ENCODE results near the gene ACYP2.
A peak's percentile ranks its signal among the peaks of the same experiment; 100 is the strongest.
"Not testable (repeated sequence)": the region's sequence is repeated elsewhere in the genome, so short reads cannot be mapped to it uniquely, and the experiment has no call there.

The ACYP2 gene

GRCh38 chr2:54095406-54095805 is 20.0 kb upstream of the ACYP2 start:
- H3K4me3 ChIP-seq (ENCODE audit: low read depth, low read length); DNase-seq (ENCODE audit: low read depth): not testable (repeated sequence)

DNA sequence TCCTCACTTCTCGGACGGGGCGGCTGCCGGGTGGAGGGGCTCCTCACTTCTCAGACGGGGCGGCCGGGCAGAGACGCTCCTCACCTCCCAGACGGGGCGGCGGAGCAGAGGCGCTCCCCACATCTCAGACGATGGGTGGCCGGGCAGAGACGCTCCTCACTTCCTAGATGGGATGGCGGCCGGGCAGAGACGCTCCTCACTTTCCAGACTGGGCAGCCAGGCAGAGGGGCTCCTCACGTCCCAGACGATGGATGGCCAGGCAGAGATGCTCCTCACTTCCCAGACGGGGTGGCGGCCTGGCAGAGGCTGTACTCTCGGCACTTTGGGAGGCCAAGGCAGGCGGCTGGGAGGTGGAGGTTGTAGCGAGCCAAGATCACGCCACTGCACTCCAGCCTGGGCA is 19.3 kb upstream of the ACYP2 start:
- H3K4me3 ChIP-seq (ENCODE audit: low read depth, low read length) = not testable (repeated sequence)

GRCh38 chr2:54097124-54097523 is 18.3 kb upstream of the ACYP2 start:
- no peak overlapping the region for H3K4me3 ChIP-seq (ENCODE audit: low read depth, low read length)
- DNase-seq (ENCODE audit: low read depth) = no peak

More for the DNA sequence above, 19.3 kb upstream of the ACYP2 start:
- DNase-seq (ENCODE audit: low read depth) = not testable (repeated sequence)

DNA sequence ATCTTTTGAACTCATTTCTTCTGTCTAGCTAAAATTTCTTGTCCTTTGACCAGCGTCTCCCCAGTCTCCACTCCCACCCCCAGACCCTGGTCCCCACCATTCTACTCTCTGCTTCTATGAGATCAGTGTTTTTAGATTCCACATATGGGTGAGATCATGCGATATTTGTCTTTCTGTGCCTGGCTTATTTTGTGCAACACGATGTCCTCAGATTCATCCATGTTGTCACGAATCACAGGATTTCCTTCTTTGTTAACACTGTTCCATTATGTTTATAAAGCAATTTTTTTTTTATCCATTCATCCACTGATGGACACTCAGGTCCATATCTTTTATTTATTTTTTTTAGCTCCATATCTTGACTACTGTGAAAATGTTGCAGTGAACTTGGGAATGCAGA is 16.0 kb upstream of the ACYP2 start:
- no peak for DNase-seq (ENCODE audit: low read depth)
- H3K4me3 ChIP-seq (ENCODE audit: low read depth, low read length) = no peak overlapping the region

- DNase-seq (ENCODE audit: low read depth) = no peak
- no peak overlapping the region for H3K4me3 ChIP-seq (ENCODE audit: low read depth, low read length)
These were observed 15.4 kb upstream of the ACYP2 start for GRCh38 chr2:54099829-54100585.

DNA sequence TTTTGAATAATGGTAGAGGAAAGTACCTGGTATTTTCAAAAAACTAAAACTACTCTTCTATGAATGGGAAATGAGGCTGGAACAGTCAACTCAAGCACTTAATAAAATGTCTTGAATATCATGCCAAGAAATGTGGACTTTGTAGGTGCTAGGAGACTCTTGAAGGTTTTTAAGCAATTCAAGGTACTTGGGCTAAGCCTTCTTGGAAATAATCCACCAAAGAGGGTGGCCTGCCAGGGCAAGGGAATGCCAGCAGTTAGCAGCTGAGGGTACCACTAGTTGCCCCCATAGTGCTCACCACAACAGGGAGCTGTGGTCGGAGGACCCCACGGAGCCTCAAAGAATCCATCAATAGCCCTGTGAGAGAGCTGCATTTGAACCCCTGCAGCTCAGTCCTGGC is 14.6 kb upstream of the ACYP2 start:
- H3K4me3 ChIP-seq (ENCODE audit: low read depth, low read length) = no peak overlapping the region
- no peak for DNase-seq (ENCODE audit: low read depth)

GRCh38 chr2:54103454-54104314 is 11.7 kb upstream of the ACYP2 start:
- no peak for DNase-seq (ENCODE audit: low read depth)
- H3K4me3 ChIP-seq (ENCODE audit: low read depth, low read length) = no peak overlapping the region

DNA sequence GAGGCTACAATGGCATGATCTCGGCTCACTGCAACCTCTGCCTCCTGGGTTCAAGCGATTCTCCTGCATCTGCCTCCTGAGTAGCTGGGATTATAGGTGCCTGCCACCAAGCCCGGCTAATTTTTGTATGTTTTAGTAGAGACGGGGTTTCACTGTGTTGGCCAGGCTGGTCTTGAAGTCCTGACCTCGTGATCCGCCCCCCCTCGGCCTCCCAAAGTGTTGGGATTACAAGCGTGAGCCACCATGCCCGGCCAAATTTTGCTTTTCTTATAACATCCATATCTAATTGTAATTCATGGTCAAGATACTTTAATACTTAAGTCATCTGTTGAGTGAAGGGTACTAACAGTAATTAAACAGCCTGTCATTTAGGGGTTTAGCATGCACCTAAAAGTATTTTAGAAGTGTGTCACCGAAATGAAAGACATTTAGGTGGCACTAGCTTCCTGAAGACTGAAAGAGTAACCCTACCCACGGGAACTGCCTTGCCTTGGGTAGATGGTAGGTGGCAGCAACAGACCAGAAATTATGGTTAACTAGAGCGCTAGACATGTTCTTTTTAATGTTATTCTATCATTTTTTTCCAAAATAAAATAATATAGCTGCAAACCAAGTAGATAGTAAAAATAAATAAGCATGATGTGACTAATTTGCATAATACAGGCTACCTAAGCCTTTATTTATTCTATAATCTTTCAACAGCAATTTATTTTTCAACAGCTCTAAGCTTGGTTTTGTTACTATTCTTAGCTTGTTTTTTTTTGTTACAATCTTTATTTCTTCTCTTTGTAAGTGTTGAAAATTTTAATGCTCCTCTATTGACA is 8.6 kb upstream of the ACYP2 start:
- no peak for DNase-seq (ENCODE audit: low read depth)
- H3K4me3 ChIP-seq (ENCODE audit: low read depth, low read length) = no peak overlapping the region

GRCh38 chr2:54107455-54107764 is 8.0 kb upstream of the ACYP2 start:
- H3K4me3 ChIP-seq (ENCODE audit: low read depth, low read length) = no peak overlapping the region
- no peak for DNase-seq (ENCODE audit: low read depth)

GRCh38 chr2:54107903-54108615 is 7.4 kb upstream of the ACYP2 start:
- no peak overlapping the region for H3K4me3 ChIP-seq (ENCODE audit: low read depth, low read length)
- DNase-seq (ENCODE audit: low read depth) = no peak

- no peak for DNase-seq (ENCODE audit: low read depth)
- no peak overlapping the region for H3K4me3 ChIP-seq (ENCODE audit: low read depth, low read length)
These were observed 5.6 kb upstream of the ACYP2 start for GRCh38 chr2:54109848-54110247.

GRCh38 chr2:54114479-54114878 is 936 bp upstream of the ACYP2 start:
- peak overlapping the region; percentile 77 for H3K4me3 ChIP-seq (ENCODE audit: low read depth, low read length)

DNA sequence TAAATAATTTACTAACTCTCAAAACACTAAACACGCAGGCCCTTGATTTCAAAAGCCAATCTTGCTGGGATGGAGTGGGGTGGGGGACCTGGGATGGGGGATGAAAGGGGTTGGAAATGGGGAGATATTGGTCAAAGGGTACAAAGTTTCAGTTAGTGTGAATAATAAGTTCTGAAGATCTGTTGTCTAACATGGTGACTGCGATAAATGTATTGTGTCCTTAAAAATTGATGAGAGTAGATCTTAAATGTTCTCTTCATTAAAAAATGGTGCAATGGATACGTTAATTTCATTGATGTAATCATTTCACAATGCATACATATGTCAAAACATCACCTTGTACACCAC is 505 bp upstream of the ACYP2 start:
- DNase-seq (ENCODE audit: low read depth) = no peak

More at GRCh38 chr2:54114479-54114878, 936 bp upstream of the ACYP2 start:
- DNase-seq (ENCODE audit: low read depth) = not testable (repeated sequence)

DNA sequence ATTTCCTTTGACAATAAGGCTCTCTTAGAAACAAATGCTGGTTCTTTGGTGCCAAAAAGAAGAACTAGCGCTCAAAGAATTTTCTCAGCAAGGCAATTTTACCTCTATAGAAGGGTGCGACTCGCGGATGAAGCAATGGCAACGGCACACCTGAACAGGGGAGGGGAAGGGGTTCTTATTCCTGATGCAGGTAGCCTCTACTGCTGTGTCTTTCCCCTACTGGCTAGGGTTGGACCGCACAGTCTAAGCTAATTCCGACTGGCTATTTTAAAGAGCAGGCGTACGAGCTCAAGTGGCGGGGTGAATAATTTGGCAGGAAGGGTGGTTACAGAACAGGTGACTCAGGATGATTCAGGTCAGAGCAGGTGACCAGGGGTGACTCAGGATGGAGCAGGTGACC is 1.2 kb downstream of the ACYP2 start:
- H3K4me3 ChIP-seq (ENCODE audit: low read depth, low read length); DNase-seq (ENCODE audit: low read depth): not testable (repeated sequence)

More for the DNA sequence above, 505 bp upstream of the ACYP2 start:
- H3K4me3 ChIP-seq (ENCODE audit: low read depth, low read length) = peak overlapping the region; percentile 77

DNA sequence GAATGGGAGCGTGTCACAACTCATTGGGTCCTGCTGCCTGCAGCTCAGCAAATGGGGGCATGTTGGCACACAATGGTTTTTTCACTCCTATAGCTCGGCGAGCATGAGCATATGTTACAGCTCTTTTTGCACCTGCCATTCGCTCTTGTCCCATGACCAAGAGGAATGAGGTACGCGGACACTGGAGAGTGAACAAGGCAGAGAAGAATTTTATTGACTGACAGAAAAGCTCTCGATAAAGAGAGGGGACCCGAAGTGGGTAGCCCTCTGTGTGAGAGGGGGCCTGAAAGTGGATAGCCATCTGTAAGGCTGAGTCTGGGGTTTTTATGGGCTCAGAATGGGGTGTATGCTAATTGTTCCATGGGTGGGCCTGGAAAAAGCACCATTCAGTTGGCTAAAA is 5.5 kb downstream of the ACYP2 start:
- DNase-seq (ENCODE audit: low read depth) = no peak
- no peak overlapping the region for H3K4me3 ChIP-seq (ENCODE audit: low read depth, low read length)

DNA sequence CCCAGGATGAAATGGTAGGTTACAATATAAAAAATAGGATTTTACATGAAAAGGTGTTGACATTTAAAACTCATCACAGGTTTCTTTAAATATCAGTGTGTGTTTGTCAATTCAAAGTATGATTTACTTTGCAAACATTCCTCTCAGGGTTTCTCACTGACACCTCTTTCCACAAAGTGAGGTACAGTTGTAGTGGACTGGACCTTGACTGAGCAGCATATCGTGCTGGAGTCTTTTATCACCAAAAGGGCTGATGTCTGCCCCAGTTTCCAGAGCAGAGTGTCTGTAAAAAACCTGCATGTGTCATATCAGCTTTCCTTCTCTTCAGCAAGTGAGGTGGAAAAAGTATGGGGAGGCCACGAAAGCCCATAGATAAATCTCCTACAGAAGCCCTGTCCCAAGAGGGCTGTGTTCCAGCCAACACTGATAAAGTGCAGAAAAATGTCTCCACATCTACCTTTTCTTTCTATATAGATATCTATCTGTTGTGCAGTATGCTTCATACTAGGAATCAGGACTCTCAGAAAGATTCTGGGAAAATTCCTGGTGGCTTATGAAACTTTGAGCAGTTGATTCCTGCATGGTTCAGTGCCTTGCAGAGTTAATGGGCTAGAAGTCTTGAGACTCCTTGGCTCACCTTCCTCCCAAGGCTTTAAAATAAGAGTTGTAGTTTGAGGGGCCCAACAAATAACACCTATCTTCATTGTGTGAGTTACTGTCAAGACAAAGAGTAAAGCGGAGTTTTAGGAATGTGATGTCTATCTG is 6.9 kb downstream of the ACYP2 start:
- H3K4me3 ChIP-seq (ENCODE audit: low read depth, low read length) = no peak overlapping the region
- no peak for DNase-seq (ENCODE audit: low read depth)

GRCh38 chr2:54122939-54123338 is 7.5 kb downstream of the ACYP2 start:
- DNase-seq (ENCODE audit: low read depth) = peak; percentile 51
- no peak overlapping the region for H3K4me3 ChIP-seq (ENCODE audit: low read depth, low read length)

DNA sequence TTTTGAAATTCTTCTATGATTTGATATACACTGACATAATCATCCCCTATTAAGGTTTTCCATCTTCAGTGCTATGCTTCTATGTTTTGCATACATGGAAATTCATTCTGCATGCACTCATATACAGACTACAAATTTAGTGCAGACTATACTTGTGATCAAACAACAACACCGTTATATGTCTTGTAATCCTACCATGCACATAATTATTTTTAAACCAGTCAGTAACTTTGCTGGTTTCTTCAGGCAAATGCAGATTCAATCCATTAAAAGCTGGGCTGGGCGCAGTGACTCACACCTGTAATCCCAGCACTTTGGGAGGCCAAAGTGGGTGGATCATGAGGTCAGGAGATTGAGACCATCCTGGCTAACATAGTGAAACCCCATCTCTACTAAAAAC is 11.8 kb downstream of the ACYP2 start:
- not testable (repeated sequence) for DNase-seq (ENCODE audit: low read depth); H3K4me3 ChIP-seq (ENCODE audit: low read depth, low read length)

- no peak overlapping the region for H3K4me3 ChIP-seq (ENCODE audit: low read depth, low read length)
- DNase-seq (ENCODE audit: low read depth) = no peak
These were observed 17.6 kb downstream of the ACYP2 start for GRCh38 chr2:54133056-54133455.

All from skeletal muscle cell (primary cell).